WTC11 (cell line): ENCODE results near the gene NKX2-4. TPM values are rescaled to one million over a fixed set of nuclear protein-coding genes. Genes with fewer than 3 reads are reported as not detected.

Source experiments
- ATAC-seq: fragments of 200-7000 bp; cut with Tn5 transposase; 2 replicates; pipeline ENCODE4 v1.10.0; 2021; ENCODE audit warnings: mild to moderate bottlenecking, moderate library complexity
- CTCF ChIA-PET: fragments of 300-600 bp; sonication (Branson Sonifier 250); formaldehyde crosslinking; loops from one replicate; lab custom pipeline; 2021; ENCODE audit warnings: antibody characterized with exemption; lab: Charles Lee
- POLR2A ChIA-PET: fragments of 350-600 bp; sonication (Branson Sonifier 250); formaldehyde crosslinking; loops from one replicate; lab custom pipeline; 2021; ENCODE audit warnings: antibody characterized with exemption; lab: Charles Lee
- DNase-seq: peaks from one replicate; pipeline ENCODE4 v3.0.0; 2021; ENCODE audit warnings: low spot score
- H3K27ac Mint-ChIP-seq: 2 replicates; pipeline ENCODE4 v1.8.0; 2021; ENCODE audit warnings: mixed read lengths
- H3K27me3 Mint-ChIP-seq: 2 replicates; pipeline ENCODE4 v1.8.0; 2021; ENCODE audit warnings: low read depth, mild to moderate bottlenecking, moderate library complexity, mixed read lengths
- H3K36me3 Mint-ChIP-seq: 2 replicates; pipeline ENCODE4 v1.8.0; 2021; ENCODE audit warnings: mixed read lengths
- H3K4me1 Mint-ChIP-seq: 2 replicates; pipeline ENCODE4 v1.8.0; 2022; ENCODE audit warnings: mixed read lengths
- H3K4me3 Mint-ChIP-seq: 2 replicates; pipeline ENCODE4 v1.8.0; 2021; ENCODE audit warnings: mild to moderate bottlenecking, moderate library complexity, mixed read lengths
- H3K9me3 Mint-ChIP-seq: 2 replicates; pipeline ENCODE4 v1.8.0; 2021; ENCODE audit warnings: mixed read lengths
- CREB1 ChIP-seq: sonication (generic); formaldehyde crosslinking; IDR thresholded peaks from 2 replicates; pipeline ENCODE4 v1.8.0; 2023; ENCODE audit warnings: mild to moderate bottlenecking, missing genetic modification reagents
- ESRRA ChIP-seq: sonication (generic); formaldehyde crosslinking; IDR thresholded peaks from 2 replicates; pipeline ENCODE4 v1.8.1; 2022; ENCODE audit warnings: mild to moderate bottlenecking, missing genetic modification reagents, borderline replicate concordance
- FOXJ3 ChIP-seq: sonication (generic); formaldehyde crosslinking; IDR thresholded peaks from 2 replicates; pipeline ENCODE4 v1.9.0; 2021; ENCODE audit warnings: missing genetic modification reagents, mild to moderate bottlenecking, borderline replicate concordance
- GTF2I ChIP-seq: fragments of 250-450 bp; sonication (Bioruptor Pico); conservative IDR thresholded peaks from 2 replicates; pipeline ENCODE4 v1.4.0; 2021; ENCODE audit warnings: mild to moderate bottlenecking
- MYBL2 ChIP-seq: sonication (generic); formaldehyde crosslinking; IDR thresholded peaks from 2 replicates; pipeline ENCODE4 v1.8.1; 2023; ENCODE audit warnings: mild to moderate bottlenecking, moderate library complexity, missing genetic modification reagents
- PRRX2 ChIP-seq: fragments of 250-450 bp; sonication (Bioruptor Pico); IDR thresholded peaks from 2 replicates; pipeline ENCODE4 v1.8.0; 2021; ENCODE audit warnings: mild to moderate bottlenecking
- RELA ChIP-seq: sonication (generic); formaldehyde crosslinking; IDR thresholded peaks from 2 replicates; pipeline ENCODE4 v1.8.1; 2022; ENCODE audit warnings: missing genetic modification reagents, mild to moderate bottlenecking, borderline replicate concordance
- SOX15 ChIP-seq: fragments of 250-450 bp; sonication (Bioruptor Pico); IDR thresholded peaks from 2 replicates; pipeline ENCODE4 v1.9.0; 2021; ENCODE audit warnings: mild to moderate bottlenecking
- TCF7 ChIP-seq: sonication (generic); formaldehyde crosslinking; IDR thresholded peaks from 2 replicates; pipeline ENCODE4 v1.8.0; 2022; ENCODE audit warnings: mild to moderate bottlenecking, low read depth, missing genetic modification reagents, moderate library complexity
- TEAD1 ChIP-seq: sonication (generic); formaldehyde crosslinking; IDR thresholded peaks from 2 replicates; pipeline ENCODE4 v1.8.0; 2022; ENCODE audit warnings: mild to moderate bottlenecking, missing genetic modification reagents
- TP53 ChIP-seq: sonication (generic); formaldehyde crosslinking; IDR thresholded peaks from 2 replicates; pipeline ENCODE4 v1.8.1; 2023; ENCODE audit warnings: mild to moderate bottlenecking, missing genetic modification reagents
- ZNF219 ChIP-seq: sonication (generic); formaldehyde crosslinking; IDR thresholded peaks from 2 replicates; pipeline ENCODE4 v1.8.0; 2023; ENCODE audit warnings: missing genetic modification reagents, mild to moderate bottlenecking, borderline replicate concordance
- total RNA-seq: library from RNA; stranded (reverse); gene quantifications from 3 replicates; pipeline ENCODE4 v1.2.3, GENCODE V29; 2021
- TF ChIP-seq, protein P1 (sequence below): fragments of 200-600 bp; IDR thresholded peaks from 2 replicates; pipeline ENCODE4 v1.8.0; 2022; ENCODE audit warnings: antibody characterized with exemption
- TF ChIP-seq, protein P2 (sequence below): fragments of 250-450 bp; sonication (Bioruptor Pico); IDR thresholded peaks from 2 replicates; pipeline ENCODE4 v1.9.0; 2021; ENCODE audit warnings: mild to moderate bottlenecking, borderline replicate concordance
- TF ChIP-seq, protein P3 (sequence below): sonication (generic); formaldehyde crosslinking; IDR thresholded peaks from 2 replicates; pipeline ENCODE4 v1.8.0; 2023; ENCODE audit warnings: missing genetic modification reagents, mild to moderate bottlenecking, borderline replicate concordance
- TF ChIP-seq, protein P4 (sequence below): sonication (generic); formaldehyde crosslinking; IDR thresholded peaks from 2 replicates; pipeline ENCODE4 v1.8.1; 2022; ENCODE audit warnings: mild to moderate bottlenecking, moderate library complexity, missing genetic modification reagents
- TF ChIP-seq, protein P5 (sequence below): sonication (generic); formaldehyde crosslinking; IDR thresholded peaks from 2 replicates; pipeline ENCODE4 v1.8.1; 2023; ENCODE audit warnings: mild to moderate bottlenecking, missing genetic modification reagents, borderline replicate concordance
- TF ChIP-seq, protein P6 (sequence below): sonication (generic); formaldehyde crosslinking; IDR thresholded peaks from 2 replicates; pipeline ENCODE4 v1.8.1; 2022; ENCODE audit warnings: missing genetic modification reagents, borderline replicate concordance

NKX2-4 gene
- total RNA-seq, 1 experiment from 2014 or later, result 0.07 TPM

DNA sequence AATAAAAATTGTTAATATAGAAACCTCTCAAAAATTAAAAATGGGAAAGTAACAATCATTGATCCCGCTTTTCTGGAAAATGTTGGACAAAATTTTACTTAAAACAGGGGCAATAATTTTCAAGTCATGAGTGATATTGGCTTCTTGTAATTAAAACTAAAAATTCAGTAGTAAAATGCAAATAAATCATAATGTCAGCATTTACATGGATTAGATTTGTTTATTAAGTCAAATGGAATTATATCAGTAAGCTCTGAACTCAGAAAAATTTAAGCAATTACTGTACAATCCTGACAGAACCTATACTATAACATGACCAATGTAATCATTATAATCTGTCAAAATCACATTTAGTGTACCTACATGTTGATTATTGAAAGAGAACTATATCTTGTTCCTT is 39.9 kb upstream of the NKX2-4 start (continued):
- TF ChIP-seq, protein P1, sequence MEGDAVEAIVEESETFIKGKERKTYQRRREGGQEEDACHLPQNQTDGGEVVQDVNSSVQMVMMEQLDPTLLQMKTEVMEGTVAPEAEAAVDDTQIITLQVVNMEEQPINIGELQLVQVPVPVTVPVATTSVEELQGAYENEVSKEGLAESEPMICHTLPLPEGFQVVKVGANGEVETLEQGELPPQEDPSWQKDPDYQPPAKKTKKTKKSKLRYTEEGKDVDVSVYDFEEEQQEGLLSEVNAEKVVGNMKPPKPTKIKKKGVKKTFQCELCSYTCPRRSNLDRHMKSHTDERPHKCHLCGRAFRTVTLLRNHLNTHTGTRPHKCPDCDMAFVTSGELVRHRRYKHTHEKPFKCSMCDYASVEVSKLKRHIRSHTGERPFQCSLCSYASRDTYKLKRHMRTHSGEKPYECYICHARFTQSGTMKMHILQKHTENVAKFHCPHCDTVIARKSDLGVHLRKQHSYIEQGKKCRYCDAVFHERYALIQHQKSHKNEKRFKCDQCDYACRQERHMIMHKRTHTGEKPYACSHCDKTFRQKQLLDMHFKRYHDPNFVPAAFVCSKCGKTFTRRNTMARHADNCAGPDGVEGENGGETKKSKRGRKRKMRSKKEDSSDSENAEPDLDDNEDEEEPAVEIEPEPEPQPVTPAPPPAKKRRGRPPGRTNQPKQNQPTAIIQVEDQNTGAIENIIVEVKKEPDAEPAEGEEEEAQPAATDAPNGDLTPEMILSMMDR, result no peak
- TF ChIP-seq TP53 (CRISPR knock-in tag), result no peak
- TF ChIP-seq PRRX2 (CRISPR knock-in tag), result no peak
- TF ChIP-seq, protein P2, sequence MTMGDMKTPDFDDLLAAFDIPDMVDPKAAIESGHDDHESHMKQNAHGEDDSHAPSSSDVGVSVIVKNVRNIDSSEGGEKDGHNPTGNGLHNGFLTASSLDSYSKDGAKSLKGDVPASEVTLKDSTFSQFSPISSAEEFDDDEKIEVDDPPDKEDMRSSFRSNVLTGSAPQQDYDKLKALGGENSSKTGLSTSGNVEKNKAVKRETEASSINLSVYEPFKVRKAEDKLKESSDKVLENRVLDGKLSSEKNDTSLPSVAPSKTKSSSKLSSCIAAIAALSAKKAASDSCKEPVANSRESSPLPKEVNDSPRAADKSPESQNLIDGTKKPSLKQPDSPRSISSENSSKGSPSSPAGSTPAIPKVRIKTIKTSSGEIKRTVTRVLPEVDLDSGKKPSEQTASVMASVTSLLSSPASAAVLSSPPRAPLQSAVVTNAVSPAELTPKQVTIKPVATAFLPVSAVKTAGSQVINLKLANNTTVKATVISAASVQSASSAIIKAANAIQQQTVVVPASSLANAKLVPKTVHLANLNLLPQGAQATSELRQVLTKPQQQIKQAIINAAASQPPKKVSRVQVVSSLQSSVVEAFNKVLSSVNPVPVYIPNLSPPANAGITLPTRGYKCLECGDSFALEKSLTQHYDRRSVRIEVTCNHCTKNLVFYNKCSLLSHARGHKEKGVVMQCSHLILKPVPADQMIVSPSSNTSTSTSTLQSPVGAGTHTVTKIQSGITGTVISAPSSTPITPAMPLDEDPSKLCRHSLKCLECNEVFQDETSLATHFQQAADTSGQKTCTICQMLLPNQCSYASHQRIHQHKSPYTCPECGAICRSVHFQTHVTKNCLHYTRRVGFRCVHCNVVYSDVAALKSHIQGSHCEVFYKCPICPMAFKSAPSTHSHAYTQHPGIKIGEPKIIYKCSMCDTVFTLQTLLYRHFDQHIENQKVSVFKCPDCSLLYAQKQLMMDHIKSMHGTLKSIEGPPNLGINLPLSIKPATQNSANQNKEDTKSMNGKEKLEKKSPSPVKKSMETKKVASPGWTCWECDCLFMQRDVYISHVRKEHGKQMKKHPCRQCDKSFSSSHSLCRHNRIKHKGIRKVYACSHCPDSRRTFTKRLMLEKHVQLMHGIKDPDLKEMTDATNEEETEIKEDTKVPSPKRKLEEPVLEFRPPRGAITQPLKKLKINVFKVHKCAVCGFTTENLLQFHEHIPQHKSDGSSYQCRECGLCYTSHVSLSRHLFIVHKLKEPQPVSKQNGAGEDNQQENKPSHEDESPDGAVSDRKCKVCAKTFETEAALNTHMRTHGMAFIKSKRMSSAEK (CRISPR knock-in tag), result no peak
- TF ChIP-seq GTF2I (CRISPR knock-in tag), result no peak
- no peak for TF ChIP-seq CREB1 (CRISPR knock-in tag)
- TF ChIP-seq, protein P3, sequence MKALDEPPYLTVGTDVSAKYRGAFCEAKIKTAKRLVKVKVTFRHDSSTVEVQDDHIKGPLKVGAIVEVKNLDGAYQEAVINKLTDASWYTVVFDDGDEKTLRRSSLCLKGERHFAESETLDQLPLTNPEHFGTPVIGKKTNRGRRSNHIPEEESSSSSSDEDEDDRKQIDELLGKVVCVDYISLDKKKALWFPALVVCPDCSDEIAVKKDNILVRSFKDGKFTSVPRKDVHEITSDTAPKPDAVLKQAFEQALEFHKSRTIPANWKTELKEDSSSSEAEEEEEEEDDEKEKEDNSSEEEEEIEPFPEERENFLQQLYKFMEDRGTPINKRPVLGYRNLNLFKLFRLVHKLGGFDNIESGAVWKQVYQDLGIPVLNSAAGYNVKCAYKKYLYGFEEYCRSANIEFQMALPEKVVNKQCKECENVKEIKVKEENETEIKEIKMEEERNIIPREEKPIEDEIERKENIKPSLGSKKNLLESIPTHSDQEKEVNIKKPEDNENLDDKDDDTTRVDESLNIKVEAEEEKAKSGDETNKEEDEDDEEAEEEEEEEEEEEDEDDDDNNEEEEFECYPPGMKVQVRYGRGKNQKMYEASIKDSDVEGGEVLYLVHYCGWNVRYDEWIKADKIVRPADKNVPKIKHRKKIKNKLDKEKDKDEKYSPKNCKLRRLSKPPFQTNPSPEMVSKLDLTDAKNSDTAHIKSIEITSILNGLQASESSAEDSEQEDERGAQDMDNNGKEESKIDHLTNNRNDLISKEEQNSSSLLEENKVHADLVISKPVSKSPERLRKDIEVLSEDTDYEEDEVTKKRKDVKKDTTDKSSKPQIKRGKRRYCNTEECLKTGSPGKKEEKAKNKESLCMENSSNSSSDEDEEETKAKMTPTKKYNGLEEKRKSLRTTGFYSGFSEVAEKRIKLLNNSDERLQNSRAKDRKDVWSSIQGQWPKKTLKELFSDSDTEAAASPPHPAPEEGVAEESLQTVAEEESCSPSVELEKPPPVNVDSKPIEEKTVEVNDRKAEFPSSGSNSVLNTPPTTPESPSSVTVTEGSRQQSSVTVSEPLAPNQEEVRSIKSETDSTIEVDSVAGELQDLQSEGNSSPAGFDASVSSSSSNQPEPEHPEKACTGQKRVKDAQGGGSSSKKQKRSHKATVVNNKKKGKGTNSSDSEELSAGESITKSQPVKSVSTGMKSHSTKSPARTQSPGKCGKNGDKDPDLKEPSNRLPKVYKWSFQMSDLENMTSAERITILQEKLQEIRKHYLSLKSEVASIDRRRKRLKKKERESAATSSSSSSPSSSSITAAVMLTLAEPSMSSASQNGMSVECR (CRISPR knock-in tag), result no peak
- TF ChIP-seq, protein P4, sequence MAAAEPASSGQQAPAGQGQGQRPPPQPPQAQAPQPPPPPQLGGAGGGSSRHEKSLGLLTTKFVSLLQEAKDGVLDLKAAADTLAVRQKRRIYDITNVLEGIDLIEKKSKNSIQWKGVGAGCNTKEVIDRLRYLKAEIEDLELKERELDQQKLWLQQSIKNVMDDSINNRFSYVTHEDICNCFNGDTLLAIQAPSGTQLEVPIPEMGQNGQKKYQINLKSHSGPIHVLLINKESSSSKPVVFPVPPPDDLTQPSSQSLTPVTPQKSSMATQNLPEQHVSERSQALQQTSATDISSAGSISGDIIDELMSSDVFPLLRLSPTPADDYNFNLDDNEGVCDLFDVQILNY (CRISPR knock-in tag), result no peak

DNA sequence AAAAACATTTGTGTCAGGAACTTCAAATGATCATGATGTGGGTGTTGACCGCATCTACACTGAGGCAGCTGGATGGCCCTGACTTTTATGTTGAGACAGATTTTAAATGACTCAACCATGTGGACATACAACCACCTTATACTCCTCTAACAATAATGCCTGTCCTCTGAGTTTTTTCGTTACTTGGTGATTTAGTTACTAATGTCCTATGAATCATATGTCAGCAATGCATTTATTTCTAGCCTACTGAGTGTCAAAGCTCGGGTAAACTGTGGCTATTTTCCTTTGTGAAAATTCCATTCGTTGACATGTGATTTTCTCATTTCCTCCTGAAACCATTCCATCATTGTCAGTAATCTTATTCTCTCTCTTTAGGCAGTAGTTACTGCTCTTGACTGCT is 38.9 kb upstream of the NKX2-4 start:
- Mint-ChIP-seq H3K36me3 (no peaks in the 10 kb centered on the region), H3K27ac (no peak overlapping the region), H3K4me3 (no peak overlapping the region), H3K9me3 (no peaks in the 10 kb centered on the region), H3K27me3 (no peaks in the 10 kb centered on the region)
- no peak for ATAC-seq
- no peak for DNase-seq
- CTCF ChIA-PET, result no interaction called here
- TF ChIP-seq ZNF219 (CRISPR knock-in tag) (no peak), MYBL2 (CRISPR knock-in tag) (no peak), TCF7 (no peak), SOX15 (no peak), TEAD1 (no peak), RELA (CRISPR knock-in tag) (no peak), FOXJ3 (CRISPR knock-in tag) (no peak), ESRRA (CRISPR knock-in tag) (no peak)
- TF ChIP-seq, protein P5, sequence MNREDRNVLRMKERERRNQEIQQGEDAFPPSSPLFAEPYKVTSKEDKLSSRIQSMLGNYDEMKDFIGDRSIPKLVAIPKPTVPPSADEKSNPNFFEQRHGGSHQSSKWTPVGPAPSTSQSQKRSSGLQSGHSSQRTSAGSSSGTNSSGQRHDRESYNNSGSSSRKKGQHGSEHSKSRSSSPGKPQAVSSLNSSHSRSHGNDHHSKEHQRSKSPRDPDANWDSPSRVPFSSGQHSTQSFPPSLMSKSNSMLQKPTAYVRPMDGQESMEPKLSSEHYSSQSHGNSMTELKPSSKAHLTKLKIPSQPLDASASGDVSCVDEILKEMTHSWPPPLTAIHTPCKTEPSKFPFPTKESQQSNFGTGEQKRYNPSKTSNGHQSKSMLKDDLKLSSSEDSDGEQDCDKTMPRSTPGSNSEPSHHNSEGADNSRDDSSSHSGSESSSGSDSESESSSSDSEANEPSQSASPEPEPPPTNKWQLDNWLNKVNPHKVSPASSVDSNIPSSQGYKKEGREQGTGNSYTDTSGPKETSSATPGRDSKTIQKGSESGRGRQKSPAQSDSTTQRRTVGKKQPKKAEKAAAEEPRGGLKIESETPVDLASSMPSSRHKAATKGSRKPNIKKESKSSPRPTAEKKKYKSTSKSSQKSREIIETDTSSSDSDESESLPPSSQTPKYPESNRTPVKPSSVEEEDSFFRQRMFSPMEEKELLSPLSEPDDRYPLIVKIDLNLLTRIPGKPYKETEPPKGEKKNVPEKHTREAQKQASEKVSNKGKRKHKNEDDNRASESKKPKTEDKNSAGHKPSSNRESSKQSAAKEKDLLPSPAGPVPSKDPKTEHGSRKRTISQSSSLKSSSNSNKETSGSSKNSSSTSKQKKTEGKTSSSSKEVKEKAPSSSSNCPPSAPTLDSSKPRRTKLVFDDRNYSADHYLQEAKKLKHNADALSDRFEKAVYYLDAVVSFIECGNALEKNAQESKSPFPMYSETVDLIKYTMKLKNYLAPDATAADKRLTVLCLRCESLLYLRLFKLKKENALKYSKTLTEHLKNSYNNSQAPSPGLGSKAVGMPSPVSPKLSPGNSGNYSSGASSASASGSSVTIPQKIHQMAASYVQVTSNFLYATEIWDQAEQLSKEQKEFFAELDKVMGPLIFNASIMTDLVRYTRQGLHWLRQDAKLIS (CRISPR knock-in tag), result no peak
- TF ChIP-seq, protein P6, sequence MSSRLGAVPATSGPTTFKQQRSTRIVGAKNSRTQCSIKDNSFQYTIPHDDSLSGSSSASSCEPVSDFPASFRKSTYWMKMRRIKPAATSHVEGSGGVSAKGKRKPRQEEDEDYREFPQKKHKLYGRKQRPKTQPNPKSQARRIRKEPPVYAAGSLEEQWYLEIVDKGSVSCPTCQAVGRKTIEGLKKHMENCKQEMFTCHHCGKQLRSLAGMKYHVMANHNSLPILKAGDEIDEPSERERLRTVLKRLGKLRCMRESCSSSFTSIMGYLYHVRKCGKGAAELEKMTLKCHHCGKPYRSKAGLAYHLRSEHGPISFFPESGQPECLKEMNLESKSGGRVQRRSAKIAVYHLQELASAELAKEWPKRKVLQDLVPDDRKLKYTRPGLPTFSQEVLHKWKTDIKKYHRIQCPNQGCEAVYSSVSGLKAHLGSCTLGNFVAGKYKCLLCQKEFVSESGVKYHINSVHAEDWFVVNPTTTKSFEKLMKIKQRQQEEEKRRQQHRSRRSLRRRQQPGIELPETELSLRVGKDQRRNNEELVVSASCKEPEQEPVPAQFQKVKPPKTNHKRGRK (CRISPR knock-in tag), result no peak
- TF ChIP-seq, all 79 proteins: peak for 0
- H3K4me1 Mint-ChIP-seq, result peaks cover 9% of the 10 kb centered on the region
- POLR2A ChIA-PET, result no interaction called here
